DND-41 (cell line): Measurements from ENCODE around the gene SENP1.

Experiments
- ATAC-seq: fragments of 200-7000 bp; cut with Tn5 transposase; 3 replicates; pipeline ENCODE4 v1.9.1; 2021; ENCODE audit warnings: low read depth; ENCODE audit not compliant: insufficient read depth
- DNase-seq: peaks from one replicate; pipeline ENCODE4 v3.0.0-alpha.2; 2020
- H2AFZ ChIP-seq: 2 replicates; pipeline ENCODE4 v1.6.0; 2012; ENCODE audit warnings: low read depth, low read length
- H3K27ac ChIP-seq: 2 replicates; pipeline ENCODE4 v1.5.1; 2012; ENCODE audit warnings: low read length, inconsistent platforms
- H3K27me3 ChIP-seq: fragments of 200-600 bp; sonication (generic); 2 replicates; pipeline ENCODE4 v1.6.0; 2012; ENCODE audit warnings: low read length, mild to moderate bottlenecking, inconsistent platforms; ENCODE audit not compliant: insufficient read depth, poor library complexity
- H3K36me3 ChIP-seq: 2 replicates; pipeline ENCODE4 v1.5.1; 2012; ENCODE audit warnings: low read length, inconsistent platforms; ENCODE audit not compliant: insufficient read depth
- H3K4me1 ChIP-seq: 2 replicates; pipeline ENCODE4 v1.5.1; 2012; ENCODE audit warnings: mild to moderate bottlenecking, low read length; ENCODE audit not compliant: insufficient read depth
- H3K4me2 ChIP-seq: 2 replicates; pipeline ENCODE4 v1.6.0; 2012; ENCODE audit warnings: mild to moderate bottlenecking, moderate library complexity, low read length, inconsistent platforms; ENCODE audit not compliant: insufficient read depth
- H3K4me3 ChIP-seq, 2 experiments: fragments of 200-600 bp in 1 of 2; shearing (Covaris generic) in 1 of 2; 2 replicates each; pipeline ENCODE4 v1.5.1; 2012 to 2016; ENCODE audit warnings: inconsistent platforms in 2 of 2, low read length in 2 of 2, mild to moderate bottlenecking in 2 of 2, low read depth in 1 of 2, moderate library complexity in 1 of 2
- H3K79me2 ChIP-seq: 2 replicates; pipeline ENCODE4 v1.6.0; 2012; ENCODE audit warnings: low read length, inconsistent platforms; ENCODE audit not compliant: insufficient read depth
- H3K9ac ChIP-seq: 2 replicates; pipeline ENCODE4 v1.6.0; 2012; ENCODE audit warnings: low read depth, mild to moderate bottlenecking, inconsistent platforms, low read length, moderate library complexity
- H3K9me3 ChIP-seq: 2 replicates; pipeline ENCODE4 v1.5.1; 2012; ENCODE audit warnings: low read length, moderate library complexity, mild to moderate bottlenecking, inconsistent platforms; ENCODE audit not compliant: insufficient read depth, severe bottlenecking
- H4K20me1 ChIP-seq: 2 replicates; pipeline ENCODE4 v1.6.0; 2012; ENCODE audit warnings: low read length; ENCODE audit not compliant: insufficient read depth
- EZH2 ChIP-seq: IDR thresholded peaks from 3 replicates; pipeline ENCODE4 v1.6.1; 2012; ENCODE audit warnings: borderline replicate concordance, low read depth, mild to moderate bottlenecking, moderate library complexity, low read length, inconsistent platforms; ENCODE audit not compliant: severe bottlenecking
- TF ChIP-seq, protein P1 (sequence below): IDR thresholded peaks from 2 replicates; pipeline ENCODE4 v1.5.1; 2012; ENCODE audit warnings: borderline replicate concordance, low read length, moderate library complexity, mild to moderate bottlenecking; ENCODE audit not compliant: poor library complexity, severe bottlenecking; ENCODE audit errors: extremely low read depth

The SENP1 gene

DNA sequence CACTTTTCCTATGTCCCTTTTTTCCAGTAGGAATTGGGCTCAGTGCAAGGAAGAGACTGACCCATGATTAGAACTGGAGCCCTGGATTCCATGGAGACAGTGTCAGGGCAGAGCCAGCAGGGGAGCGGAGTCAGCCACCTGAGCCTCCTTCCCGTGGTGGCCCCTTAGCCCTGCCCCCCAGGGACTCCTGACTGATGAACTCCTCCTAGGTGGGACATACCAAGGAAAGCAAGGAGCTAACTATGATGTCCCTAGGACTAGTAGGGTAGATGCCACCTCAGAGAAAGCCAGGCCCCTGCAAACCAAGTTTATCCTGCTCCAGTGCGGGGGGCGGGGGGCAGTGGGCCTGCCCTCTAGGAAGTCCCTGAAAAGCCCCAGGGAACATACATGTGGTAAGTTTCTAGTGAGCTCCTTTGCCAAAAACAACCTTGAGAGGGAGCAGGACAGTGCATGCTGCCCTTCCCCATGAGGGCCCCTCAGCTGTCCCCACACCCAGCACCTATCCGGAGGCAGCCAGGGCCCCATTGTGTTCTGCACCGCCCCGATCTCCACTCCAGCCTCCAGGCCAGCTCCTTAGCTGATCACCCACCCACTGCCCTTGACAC is 95.4 kb downstream of the SENP1 start:
- ATAC-seq, result no peak
- Histone ChIP-seq H4K20me1 (no peaks in the 10 kb centered on the region; the same call in 1 of the 2 replicates), H3K27me3 (peaks cover 16% of the 10 kb centered on the region), H3K9ac (no peak overlapping the region), H3K36me3 (no peaks in the 10 kb centered on the region), H3K4me1 (no peaks in the 10 kb centered on the region), H3K27ac (no peak overlapping the region), H3K4me3 (no peak overlapping the region), H3K79me2 (no peaks in the 10 kb centered on the region), H3K9me3 (no peaks in the 10 kb centered on the region), H3K4me2 (no peak overlapping the region), H2AFZ (no peak overlapping the region)
- no peak for DNase-seq
- TF ChIP-seq, protein P1, sequence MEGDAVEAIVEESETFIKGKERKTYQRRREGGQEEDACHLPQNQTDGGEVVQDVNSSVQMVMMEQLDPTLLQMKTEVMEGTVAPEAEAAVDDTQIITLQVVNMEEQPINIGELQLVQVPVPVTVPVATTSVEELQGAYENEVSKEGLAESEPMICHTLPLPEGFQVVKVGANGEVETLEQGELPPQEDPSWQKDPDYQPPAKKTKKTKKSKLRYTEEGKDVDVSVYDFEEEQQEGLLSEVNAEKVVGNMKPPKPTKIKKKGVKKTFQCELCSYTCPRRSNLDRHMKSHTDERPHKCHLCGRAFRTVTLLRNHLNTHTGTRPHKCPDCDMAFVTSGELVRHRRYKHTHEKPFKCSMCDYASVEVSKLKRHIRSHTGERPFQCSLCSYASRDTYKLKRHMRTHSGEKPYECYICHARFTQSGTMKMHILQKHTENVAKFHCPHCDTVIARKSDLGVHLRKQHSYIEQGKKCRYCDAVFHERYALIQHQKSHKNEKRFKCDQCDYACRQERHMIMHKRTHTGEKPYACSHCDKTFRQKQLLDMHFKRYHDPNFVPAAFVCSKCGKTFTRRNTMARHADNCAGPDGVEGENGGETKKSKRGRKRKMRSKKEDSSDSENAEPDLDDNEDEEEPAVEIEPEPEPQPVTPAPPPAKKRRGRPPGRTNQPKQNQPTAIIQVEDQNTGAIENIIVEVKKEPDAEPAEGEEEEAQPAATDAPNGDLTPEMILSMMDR, result no peak
- TF ChIP-seq EZH2, result no peak

DNA sequence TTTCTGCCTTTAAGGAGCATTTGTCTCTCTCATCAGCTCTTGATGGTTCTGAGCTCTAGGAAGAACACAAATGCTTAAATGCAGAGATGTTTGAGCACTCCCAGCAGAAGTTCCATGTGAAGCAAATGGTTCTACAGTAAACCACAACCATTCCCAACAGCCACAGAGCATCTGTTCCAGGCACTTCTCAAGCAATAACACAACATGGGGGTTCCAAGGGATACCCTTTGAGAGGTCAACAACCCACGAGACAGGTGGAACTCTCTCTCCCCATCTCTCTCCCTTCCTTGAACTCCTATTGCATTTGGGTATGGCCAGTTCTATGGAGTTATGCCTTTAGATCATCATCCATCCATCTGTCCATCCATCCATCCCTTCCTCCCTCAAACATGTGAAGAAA is 96.4 kb downstream of the SENP1 start:
- Histone ChIP-seq H3K9ac (no peak overlapping the region), H3K27ac (no peak overlapping the region), H3K4me2 (no peak overlapping the region), H3K4me1 (no peaks in the 10 kb centered on the region), H3K27me3 (peaks cover 20% of the 10 kb centered on the region), H3K36me3 (no peaks in the 10 kb centered on the region), H2AFZ (no peak overlapping the region), H3K9me3 (no peaks in the 10 kb centered on the region), H3K4me3 (no peak overlapping the region), H4K20me1 (no peaks in the 10 kb centered on the region; the same call in 1 of the 2 replicates), H3K79me2 (no peaks in the 10 kb centered on the region)
- TF ChIP-seq, protein P1, result no peak
- no peak for TF ChIP-seq EZH2
- DNase-seq (no peak), ATAC-seq (no peak)

DNA sequence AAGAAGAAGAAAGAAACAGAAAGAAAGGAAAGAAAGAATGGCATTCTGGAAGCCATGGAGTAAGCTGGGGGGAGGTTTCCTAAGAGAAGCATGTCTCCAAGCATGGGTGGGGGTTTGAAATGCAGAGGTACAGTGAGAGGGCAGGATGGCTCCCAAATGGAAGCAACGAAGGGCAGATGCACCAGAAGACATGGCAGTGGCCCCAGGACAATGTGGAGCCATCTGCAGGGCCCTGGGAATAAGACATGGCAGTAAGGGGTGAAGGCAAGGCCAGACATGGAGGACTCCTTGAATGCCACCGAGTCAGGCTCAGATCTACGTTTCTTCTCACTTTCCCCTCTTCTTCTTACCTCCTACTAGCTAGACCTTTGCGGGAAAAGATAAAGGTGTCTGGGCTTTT is 96.9 kb downstream of the SENP1 start:
- H3K27me3 ChIP-seq, result peaks cover 24% of the 10 kb centered on the region

More for the DNA sequence above, 96.9 kb downstream of the SENP1 start:
- Histone ChIP-seq H3K36me3 (no peaks in the 10 kb centered on the region), H3K4me3 (no peak overlapping the region), H3K4me1 (no peaks in the 10 kb centered on the region), H3K9ac (no peak overlapping the region), H4K20me1 (no peaks in the 10 kb centered on the region; the same call in 1 of the 2 replicates), H3K27ac (no peak overlapping the region), H2AFZ (no peak overlapping the region), H3K79me2 (no peaks in the 10 kb centered on the region), H3K9me3 (no peaks in the 10 kb centered on the region), H3K4me2 (no peak overlapping the region)
- ATAC-seq (no peak), DNase-seq (no peak)
- TF ChIP-seq, protein P1, result no peak
- no peak for TF ChIP-seq EZH2
